NCI-H128 (cell line): ENCODE results near the gene SBNO2.

Experiments
- DNase-seq: peaks from one replicate; lab custom pipeline; 2025; ENCODE audit not compliant: unreplicated experiment; lab: John Stamatoyannopoulos, UW

Gene SBNO2

DNA sequence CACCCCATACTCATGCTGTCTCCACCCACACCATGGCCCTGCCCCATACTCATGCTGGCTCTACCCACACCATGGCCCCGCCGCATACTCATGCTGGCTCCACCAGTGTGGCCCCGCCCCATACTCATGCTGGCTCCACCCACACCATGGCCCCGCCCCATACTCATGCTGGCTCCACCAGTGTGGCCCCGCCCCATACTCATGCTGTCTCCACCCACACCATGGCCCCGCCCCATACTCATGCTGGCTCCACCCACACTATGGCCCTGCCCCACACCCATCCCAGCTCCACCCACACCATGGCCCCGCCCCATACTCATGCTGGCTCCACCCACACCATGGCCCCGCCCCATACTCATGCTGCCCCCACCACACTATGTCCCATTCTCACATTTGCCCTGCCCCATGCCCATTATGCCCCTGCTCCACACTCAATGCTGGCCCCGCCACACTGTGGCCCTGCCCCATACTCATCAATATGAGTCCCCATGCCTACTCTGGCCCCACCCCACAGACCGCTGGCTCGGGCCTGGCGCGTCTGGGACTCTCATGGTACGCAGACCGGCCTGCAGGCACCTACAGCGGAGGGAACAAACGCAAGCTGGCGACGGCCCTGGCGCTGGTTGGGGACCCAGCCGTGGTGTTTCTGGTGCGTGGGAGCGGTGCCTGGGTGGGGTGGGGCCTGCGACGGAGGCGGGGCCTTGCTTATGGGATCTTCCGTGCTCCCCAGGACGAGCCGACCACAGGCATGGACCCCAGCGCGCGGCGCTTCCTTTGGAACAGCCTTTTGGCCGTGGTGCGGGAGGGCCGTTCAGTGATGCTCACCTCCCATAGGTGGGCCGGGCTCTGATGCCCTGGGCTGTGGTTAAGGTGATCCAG, 110.8 kb downstream of the SBNO2 start:
- no peak for DNase-seq

DNA sequence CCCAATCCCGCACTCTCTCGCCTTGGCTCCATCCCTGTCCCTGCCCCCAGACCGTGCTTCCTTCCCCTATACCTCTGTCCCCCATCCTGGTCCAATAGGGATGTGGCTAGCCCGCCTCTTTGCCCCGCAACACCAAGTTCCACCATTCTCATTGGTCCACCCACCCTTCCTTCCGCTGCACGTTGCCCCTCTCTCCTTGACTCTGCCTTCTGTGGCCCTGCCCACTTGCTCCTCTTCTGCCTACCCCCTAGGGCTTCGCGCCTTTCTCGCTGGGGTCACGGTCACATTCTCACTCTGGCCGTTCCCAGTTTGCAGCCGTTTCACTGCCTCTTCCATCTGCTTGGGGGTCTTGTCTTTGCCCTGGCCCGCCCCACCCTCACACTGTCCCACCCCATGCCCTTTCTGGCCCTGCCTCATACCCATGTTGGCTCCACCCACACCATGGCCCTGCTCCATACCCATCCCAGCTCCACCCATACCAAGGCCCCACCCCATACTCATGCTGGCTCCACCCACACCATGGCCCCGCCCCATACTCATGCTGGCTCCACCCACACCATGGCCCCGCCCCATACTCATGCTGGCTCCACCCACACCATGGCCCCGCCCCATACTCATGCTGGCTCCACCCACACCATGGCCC, 111.6 kb downstream of the SBNO2 start:
- DNase-seq: no peak

DNA sequence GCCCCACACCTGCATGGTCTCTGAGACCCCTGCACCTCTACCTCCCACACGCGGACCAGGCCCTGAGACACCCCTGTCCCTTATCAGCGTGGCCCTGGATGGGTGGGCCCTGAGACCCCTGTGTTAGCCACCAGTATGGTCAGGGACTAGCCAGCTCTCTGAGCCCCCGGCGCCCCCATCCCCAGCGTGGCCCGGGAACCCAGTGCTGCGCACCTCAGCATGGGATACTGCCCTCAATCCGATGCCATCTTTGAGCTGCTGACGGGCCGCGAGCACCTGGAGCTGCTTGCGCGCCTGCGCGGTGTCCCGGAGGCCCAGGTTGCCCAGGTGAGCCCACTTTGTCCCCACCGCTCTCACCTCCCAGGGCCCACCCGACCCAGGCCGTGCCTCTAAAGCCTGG, 112.1 kb downstream of the SBNO2 start:
- DNase-seq: no peak

DNA sequence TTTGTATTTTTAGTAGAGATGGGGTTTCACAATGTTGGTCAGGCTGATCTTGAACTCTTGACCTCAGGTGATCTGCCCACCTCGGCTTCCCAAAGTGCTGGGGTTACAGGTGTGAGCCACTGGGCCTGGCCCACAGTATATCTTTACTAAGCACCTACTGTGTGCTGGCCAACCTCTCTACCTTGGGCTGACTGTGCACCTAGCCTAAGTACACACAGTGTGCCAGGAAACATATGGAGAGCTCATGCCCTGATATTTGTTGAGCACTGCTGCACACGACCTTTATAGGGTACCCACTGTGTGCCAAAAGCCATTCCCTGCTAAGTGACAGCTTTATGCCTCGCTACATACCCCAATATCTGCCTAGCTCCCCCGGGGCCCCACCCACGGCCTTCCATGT, 113.4 kb downstream of the SBNO2 start:
- no peak for DNase-seq

DNA sequence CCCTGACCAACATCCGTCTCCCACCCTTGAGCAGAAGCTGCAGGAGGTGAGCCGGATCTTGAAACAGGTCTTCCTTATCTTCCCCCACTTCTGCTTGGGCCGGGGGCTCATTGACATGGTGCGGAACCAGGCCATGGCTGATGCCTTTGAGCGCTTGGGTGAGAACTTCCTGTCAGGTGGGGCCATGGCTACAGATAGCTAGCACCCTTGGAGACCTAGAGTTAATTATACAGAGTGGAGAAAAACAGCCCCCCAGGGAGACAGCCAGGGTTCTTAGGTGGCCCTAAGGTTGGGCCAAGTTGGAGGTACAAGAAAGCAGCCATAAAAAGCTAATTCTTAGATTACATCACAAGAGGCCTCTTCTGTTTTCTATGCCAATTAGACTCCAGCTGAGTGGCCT, 116.0 kb downstream of the SBNO2 start:
- DNase-seq: no peak
